CD14-positive monocyte (primary cell): ENCODE results near the gene MXRA8. TPM values are rescaled to one million over a fixed set of nuclear protein-coding genes. Genes with fewer than 3 reads are reported as not detected.

ENCODE experiments used
- DNase-seq, 3 donors: peaks; one replicate each; pipeline ENCODE4 v3.0.0-alpha.2; 2011 to 2022
- H2AFZ ChIP-seq: 2 replicates; pipeline ENCODE4 v1.6.0; 2012; ENCODE audit warnings: mild to moderate bottlenecking, low read depth, low read length, inconsistent platforms; ENCODE audit not compliant: insufficient read depth, poor library complexity, severe bottlenecking
- H3K27ac ChIP-seq, 2 donors: 1 replicate in 1 of 2; 2 replicates in 1 of 2; pipeline ENCODE4 v1.5.1; 2012 to 2013; ENCODE audit warnings: low read length in 2 of 2, control low read depth in 1 of 2, inconsistent platforms in 1 of 2, low read depth in 1 of 2, mild to moderate bottlenecking in 1 of 2
- H3K27me3 ChIP-seq, 2 donors: one replicate each; pipeline versions ENCODE4 v1.6.0 to v1.6.1; 2011 to 2013; ENCODE audit warnings: low read length in 2 of 2; ENCODE audit not compliant: control insufficient read depth in 2 of 2, insufficient read depth in 2 of 2
- H3K36me3 ChIP-seq, 2 donors: replicated peaks in 1 of 2; 1 replicate in 1 of 2; 2 replicates in 1 of 2; pipeline versions ENCODE4 v1.5.1 to v1.6.1; 2012 to 2013; ENCODE audit warnings: low read length in 2 of 2, control low read depth in 1 of 2, inconsistent platforms in 1 of 2, mild to moderate bottlenecking in 1 of 2; ENCODE audit not compliant: insufficient read depth in 2 of 2, control insufficient read depth in 1 of 2
- H3K4me1 ChIP-seq, 2 donors: 1 replicate in 1 of 2; 2 replicates in 1 of 2; pipeline versions ENCODE4 v1.5.1 to v1.6.1; 2012 to 2013; ENCODE audit warnings: low read length in 2 of 2, control low read depth in 1 of 2, inconsistent platforms in 1 of 2, mild to moderate bottlenecking in 1 of 2, moderate library complexity in 1 of 2; ENCODE audit not compliant: insufficient read depth in 2 of 2, control insufficient read depth in 1 of 2
- H3K4me2 ChIP-seq: replicated peaks from 2 replicates; pipeline ENCODE3; 2012; ENCODE audit warnings: low read length, moderate library complexity, mild to moderate bottlenecking; ENCODE audit not compliant: poor library complexity, severe bottlenecking; ENCODE audit errors: extremely low read depth
- H3K4me3 ChIP-seq, 3 experiments: fragments of 200-600 bp in 1 of 3; sonication (generic) in 1 of 3; replicated peaks in 1 of 3; 1 replicate in 2 of 3; 2 replicates in 1 of 3; pipeline ENCODE4 v1.5.1; 2011 to 2013; ENCODE audit warnings: low read length in 3 of 3, mild to moderate bottlenecking in 3 of 3, control low read depth in 2 of 3, low read depth in 2 of 3, inconsistent platforms in 1 of 3, moderate library complexity in 1 of 3
- H3K79me2 ChIP-seq: 2 replicates; pipeline ENCODE4 v1.6.0; 2012; ENCODE audit warnings: mild to moderate bottlenecking, control low read depth, inconsistent platforms, low read length, moderate library complexity; ENCODE audit not compliant: insufficient read depth
- H3K9ac ChIP-seq: 2 replicates; pipeline ENCODE4 v1.6.0; 2017; ENCODE audit warnings: low read length, mild to moderate bottlenecking; ENCODE audit not compliant: insufficient read depth, poor library complexity, severe bottlenecking
- H3K9me3 ChIP-seq, 2 donors: replicated peaks in 1 of 2; 1 replicate in 1 of 2; 2 replicates in 1 of 2; pipeline versions ENCODE4 v1.5.1 to v1.6.1; 2012 to 2013; ENCODE audit warnings: low read length in 2 of 2, control low read depth in 1 of 2; ENCODE audit not compliant: control insufficient read depth in 1 of 2, insufficient read depth in 1 of 2
- H4K20me1 ChIP-seq: 2 replicates; pipeline ENCODE4 v1.6.0; 2012; ENCODE audit warnings: mild to moderate bottlenecking, low read length, control low read depth, moderate library complexity; ENCODE audit not compliant: insufficient read depth
- H3K27ac Mint-ChIP-seq, 7 donors: one replicate each; pipeline ENCODE4 v1.8.0; 2020; ENCODE audit warnings: mild to moderate bottlenecking in 7 of 7, mixed read lengths in 7 of 7, moderate library complexity in 6 of 7, inconsistent platforms in 2 of 7
- H3K27me3 Mint-ChIP-seq, 3 donors: one replicate each; pipeline ENCODE4 v1.8.0; 2021 to 2022; ENCODE audit warnings: low read depth in 3 of 3, mild to moderate bottlenecking in 3 of 3, mixed read lengths in 3 of 3, moderate library complexity in 3 of 3, inconsistent platforms in 1 of 3
- H3K36me3 Mint-ChIP-seq, 2 donors: one replicate each; pipeline ENCODE4 v1.8.0; 2020; ENCODE audit warnings: mixed read lengths in 2 of 2, inconsistent platforms in 1 of 2, mild to moderate bottlenecking in 1 of 2
- H3K4me1 Mint-ChIP-seq: one replicate; pipeline ENCODE4 v1.8.0; 2020; ENCODE audit warnings: mild to moderate bottlenecking, mixed read lengths
- H3K4me3 Mint-ChIP-seq, 2 donors: one replicate each; pipeline ENCODE4 v1.8.0; 2020; ENCODE audit warnings: mild to moderate bottlenecking in 2 of 2, mixed read lengths in 2 of 2, moderate library complexity in 1 of 2
- H3K9me3 Mint-ChIP-seq, 7 donors: one replicate each; pipeline ENCODE4 v1.8.0; 2020 to 2022; ENCODE audit warnings: mixed read lengths in 7 of 7, mild to moderate bottlenecking in 6 of 7, moderate library complexity in 6 of 7, inconsistent platforms in 2 of 7
- CTCF ChIP-seq: fragments of 200-600 bp; IDR thresholded peaks from one replicate; pipeline ENCODE4 v1.8.0; 2022; ENCODE audit warnings: antibody characterized with exemption, mild to moderate bottlenecking
- WGBS: methylation state at CpG from one replicate; pipeline ENCODE4 v1.1.5; 2013; ENCODE audit warnings: missing lambda C conversion rate; ENCODE audit not compliant: insufficient coverage; 5-methylcytosine and 5-hydroxymethylcytosine counted together
- intact Hi-C, 2 donors: fragments of 100-400 bp; cut with micrococcal nuclease; formaldehyde crosslinking; loops; one replicate each; pipeline versions ENCODE4 v1.15.0 to v1.15.1; 2023
- polyA plus RNA-seq, 3 donors: library from polyadenylated mRNA; depleted of rRNA in 1 of 3; unstranded in 2 of 3; stranded (reverse) in 1 of 3; fragments of 300-500 nt in 2 of 3; fragments of >200 nt in 1 of 3; fragmentation: Illumina TruSeq in 2 of 3; gene quantifications; 1 replicate in 2 of 3; 2 replicates in 1 of 3; pipeline ENCODE4 v1.2.3, GENCODE V29; 2012 to 2021

Gene MXRA8
- polyA plus RNA-seq, 3 donors: not detected

DNA sequence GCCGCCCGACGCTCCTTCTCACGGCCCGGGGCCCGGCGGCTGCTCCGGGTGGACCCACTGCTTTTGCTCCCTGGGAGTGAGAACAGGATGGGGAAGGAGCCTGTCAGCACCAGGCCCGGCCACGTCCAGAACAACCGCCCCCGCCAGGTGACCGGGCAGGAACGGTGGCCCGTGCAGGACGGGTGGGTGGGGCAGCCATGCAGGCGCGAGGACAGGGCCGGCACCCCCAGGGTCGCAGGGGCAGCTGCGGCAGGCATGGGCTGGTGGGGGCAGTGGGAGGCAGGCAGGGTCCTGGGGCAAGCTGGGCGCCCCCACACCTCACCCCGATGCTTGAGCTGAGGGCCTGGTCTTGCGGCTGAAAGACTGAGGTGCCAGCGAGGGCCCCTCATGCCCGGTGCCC lies 21.9 kb downstream of the MXRA8 start:
- no peaks in the 10 kb centered on the region for H3K79me2 ChIP-seq
- no peak overlapping the region for H3K4me2 ChIP-seq
- peaks cover 0 to 1% (median 0%) of the 10 kb centered on the region in 7 donors for H3K9me3 Mint-ChIP-seq
- no peaks in the 10 kb centered on the region for H3K4me1 ChIP-seq
- H3K27me3 ChIP-seq: no peaks in the 10 kb centered on the region
- intact Hi-C loops: no loop called here
- no peak for DNase-seq
- H3K36me3 ChIP-seq: peaks cover 9 to 26% of the 10 kb centered on the region in 2 donors
- H3K27me3 Mint-ChIP-seq: peaks cover 0 to 6% (median 0%) of the 10 kb centered on the region in 3 donors
- WGBS: 96% methylated on average over 23 of the region's 26 CpGs
- TF ChIP-seq CTCF: no peak
- no peaks in the 10 kb centered on the region for H3K4me1 Mint-ChIP-seq
- no peak overlapping the region for H3K27ac ChIP-seq
- no peak overlapping the region for H2AFZ ChIP-seq
- H3K27ac Mint-ChIP-seq: no peak overlapping the region
- H3K9ac ChIP-seq: no peak overlapping the region
- H4K20me1 ChIP-seq: no peaks in the 10 kb centered on the region
- no peak overlapping the region for H3K4me3 Mint-ChIP-seq
- no peak overlapping the region for H3K4me3 ChIP-seq
- H3K36me3 Mint-ChIP-seq: peaks cover 21 to 40% of the 10 kb centered on the region in 2 donors
- H3K9me3 ChIP-seq: no peaks in the 10 kb centered on the region

DNA sequence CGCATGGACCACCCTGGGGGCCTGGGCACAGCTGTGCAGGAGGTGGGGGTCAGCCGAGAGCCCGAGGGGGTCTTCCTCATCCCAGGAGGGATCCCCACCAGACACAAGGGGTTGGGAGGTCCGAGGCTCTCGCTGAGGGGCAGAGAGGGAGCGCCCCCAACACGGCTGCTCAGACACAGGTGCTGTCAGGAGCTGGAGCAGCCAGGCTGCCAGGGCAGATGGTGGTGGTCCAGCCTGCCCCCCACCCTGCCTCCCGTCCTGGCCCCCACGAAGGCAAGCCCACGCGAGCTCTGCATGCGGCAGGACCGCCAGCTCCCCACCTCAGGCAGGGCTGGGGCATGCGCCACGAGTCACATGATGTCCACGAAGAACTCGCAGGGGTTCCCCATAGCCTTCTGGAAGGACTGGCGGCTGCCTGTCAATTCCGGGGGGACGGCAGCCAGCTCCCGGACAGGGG lies 22.5 kb downstream of the MXRA8 start:
- H3K4me1 ChIP-seq: no peaks in the 10 kb centered on the region
- no peak for TF ChIP-seq CTCF
- H3K27ac ChIP-seq: no peak overlapping the region
- peaks cover 0 to 1% (median 0%) of the 10 kb centered on the region in 7 donors for H3K9me3 Mint-ChIP-seq
- H3K79me2 ChIP-seq: no peaks in the 10 kb centered on the region
- peaks cover 9 to 20% of the 10 kb centered on the region in 2 donors for H3K36me3 ChIP-seq
- H3K4me3 ChIP-seq: no peak overlapping the region
- DNase-seq: no peak
- H3K27me3 ChIP-seq: no peaks in the 10 kb centered on the region
- H3K27me3 Mint-ChIP-seq: peaks cover 0 to 3% (median 0%) of the 10 kb centered on the region in 3 donors
- no peak overlapping the region for H3K4me3 Mint-ChIP-seq
- H3K9ac ChIP-seq: no peak overlapping the region
- no peaks in the 10 kb centered on the region for H3K9me3 ChIP-seq
- H3K36me3 Mint-ChIP-seq: peaks cover 15 to 33% of the 10 kb centered on the region in 2 donors
- H3K27ac Mint-ChIP-seq: no peak overlapping the region
- H2AFZ ChIP-seq: no peak overlapping the region
- WGBS: 90% methylated on average over 18 of the region's 21 CpGs
- intact Hi-C loops: no loop called here
- no peaks in the 10 kb centered on the region for H3K4me1 Mint-ChIP-seq
- H3K4me2 ChIP-seq: no peak overlapping the region
- no peaks in the 10 kb centered on the region for H4K20me1 ChIP-seq
